ENCODE results near the gene VAT1L.

The VAT1L gene

GRCh38 chr16:77833921-77834634 is 45.7 kb downstream of the VAT1L start:
- no peak for DNase-seq (ENCODE audit: low read depth, low spot score)

DNA sequence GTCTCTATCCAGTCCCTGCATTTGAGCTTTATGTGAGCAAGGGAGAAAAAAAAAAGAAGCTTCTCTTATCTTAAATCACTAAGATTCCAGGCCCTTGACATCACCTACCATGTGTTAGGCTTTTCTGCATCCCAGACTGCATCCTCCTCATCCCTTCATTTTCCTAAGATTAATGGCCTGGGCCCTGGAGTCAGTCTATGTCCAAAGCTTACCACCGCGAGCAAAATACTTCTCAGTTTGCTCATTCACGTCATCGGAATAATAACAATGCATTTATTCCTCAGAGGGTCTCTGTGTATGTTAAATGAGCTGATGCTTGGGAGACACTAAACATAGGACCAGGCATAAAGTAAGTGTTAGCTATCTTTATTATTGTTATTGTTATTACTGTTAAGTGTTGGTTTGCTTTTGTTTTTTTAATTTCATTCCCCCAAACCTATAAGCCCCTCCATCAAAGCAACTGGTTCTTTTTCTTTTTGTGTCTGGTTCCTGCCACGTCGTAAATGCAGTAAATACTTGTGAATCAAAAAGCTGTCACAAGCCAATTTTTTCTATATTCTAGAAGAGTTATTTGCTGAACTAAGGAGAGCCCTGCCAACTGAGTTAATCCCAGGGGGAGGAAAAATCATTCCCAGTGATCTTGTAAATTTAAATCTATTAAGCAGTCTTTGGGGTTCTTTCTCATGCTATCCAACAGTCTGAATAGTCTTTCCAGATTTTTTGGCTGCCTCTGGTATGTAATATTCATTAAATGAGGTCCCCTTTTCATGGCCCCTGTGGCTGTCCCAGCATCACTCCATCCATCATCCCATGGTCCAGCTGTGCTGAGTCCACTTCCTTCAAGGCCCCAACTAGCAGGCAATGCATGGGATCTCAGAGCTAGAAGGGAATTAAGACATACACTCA is 46.5 kb downstream of the VAT1L start:
- no peak for DNase-seq (ENCODE audit: low read depth, low spot score)

DNA sequence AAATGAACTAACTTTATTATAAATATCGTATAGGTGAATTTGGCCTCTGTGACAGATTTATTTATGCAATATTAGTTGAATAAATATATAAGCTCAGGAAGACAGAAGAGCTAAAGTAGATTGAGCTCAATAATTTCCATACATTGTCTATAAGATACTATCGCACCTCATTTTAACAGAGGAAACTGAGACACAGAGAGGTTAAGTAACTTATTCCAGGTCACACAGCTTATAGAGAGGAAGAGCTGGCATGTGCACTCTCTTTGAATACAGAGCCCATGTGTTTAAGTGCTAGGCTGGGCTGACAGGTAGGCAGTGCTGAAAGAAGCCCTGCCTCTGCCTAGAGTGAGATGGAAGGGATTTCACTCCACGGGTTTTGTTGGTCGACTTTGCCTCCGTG is 48.4 kb downstream of the VAT1L start:
- no peak for DNase-seq (ENCODE audit: low read depth, low spot score)

DNA sequence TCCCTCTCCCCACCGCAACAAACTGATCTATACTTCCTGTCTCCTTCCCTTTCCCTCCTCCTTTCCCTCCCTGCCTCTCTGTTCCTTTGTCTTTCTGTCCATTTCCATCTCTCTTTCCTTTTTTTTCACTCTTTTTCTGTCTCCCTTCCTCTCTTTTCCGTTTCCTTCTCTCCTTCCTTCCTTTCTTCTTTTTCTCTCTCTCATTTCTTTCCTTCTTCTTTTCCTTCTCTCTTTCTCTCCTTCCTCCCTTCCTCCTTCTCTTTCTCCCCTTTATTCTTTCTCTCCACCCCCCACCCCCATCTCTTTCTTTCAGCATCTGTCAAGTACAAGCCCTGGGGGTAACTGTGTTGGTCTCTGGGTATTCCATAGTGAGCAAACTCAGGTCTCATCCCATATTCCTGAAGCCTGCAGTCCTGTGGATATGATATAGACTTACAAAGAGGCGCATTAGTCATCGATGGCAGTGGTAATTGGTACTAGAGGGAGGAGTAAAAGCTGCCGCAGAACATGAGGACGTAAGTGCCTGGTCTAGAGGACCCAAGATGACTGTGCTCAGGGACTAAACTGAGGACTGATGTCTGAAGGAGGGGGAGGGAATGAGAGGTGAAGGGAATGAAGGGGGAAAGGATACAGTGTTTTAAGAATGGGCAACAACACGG is 50.4 kb downstream of the VAT1L start:
- DNase-seq (ENCODE audit: low read depth, low spot score) = no peak

GRCh38 chr16:77840093-77840492 is 51.7 kb downstream of the VAT1L start:
- no peak for DNase-seq (ENCODE audit: low read depth, low spot score)

GRCh38 chr16:77840673-77841501 is 52.5 kb downstream of the VAT1L start:
- DNase-seq (ENCODE audit: low read depth, low spot score) = no peak

GRCh38 chr16:77841502-77841763 is 53.1 kb downstream of the VAT1L start:
- no peak for DNase-seq (ENCODE audit: low read depth, low spot score)

- DNase-seq (ENCODE audit: low read depth, low spot score) = no peak
Measured at GRCh38 chr16:77842468-77842867, 54.1 kb downstream of the VAT1L start.

GRCh38 chr16:77843405-77843804 is 55.0 kb downstream of the VAT1L start:
- no peak for DNase-seq (ENCODE audit: low read depth, low spot score)

GRCh38 chr16:77844801-77845200 is 56.4 kb downstream of the VAT1L start:
- DNase-seq (ENCODE audit: low read depth, low spot score) = no peak

- no peak for DNase-seq (ENCODE audit: low read depth, low spot score)
Measured at GRCh38 chr16:77849646-77850258, 61.4 kb downstream of the VAT1L start.

- DNase-seq (ENCODE audit: low read depth, low spot score) = no peak
Measured at GRCh38 chr16:77850636-77851333, 62.4 kb downstream of the VAT1L start.

DNA sequence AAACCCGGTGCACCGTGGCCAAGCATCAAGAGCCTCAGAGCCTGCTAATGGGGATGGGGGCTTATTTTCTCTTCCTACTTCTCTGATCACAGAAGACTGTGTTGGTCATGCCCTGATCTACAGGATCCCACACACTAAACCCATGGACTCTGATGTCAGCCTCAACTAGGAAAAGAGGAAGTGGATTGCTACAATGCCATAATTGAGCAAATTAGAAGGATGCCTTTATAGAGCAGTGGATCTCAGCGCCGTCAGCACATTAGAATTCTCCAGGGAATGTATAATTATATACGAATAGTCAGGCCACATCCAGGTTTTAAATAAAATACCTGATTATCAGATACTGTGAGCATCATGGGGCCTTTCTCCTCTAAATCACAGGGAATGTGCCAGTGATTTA is 64.8 kb downstream of the VAT1L start:
- DNase-seq (ENCODE audit: low read depth, low spot score) = no peak

GRCh38 chr16:77856438-77857160 is 68.2 kb downstream of the VAT1L start:
- no peak for DNase-seq (ENCODE audit: low read depth, low spot score)

GRCh38 chr16:77858060-77858459 is 69.7 kb downstream of the VAT1L start:
- DNase-seq (ENCODE audit: low read depth, low spot score) = no peak

GRCh38 chr16:77859493-77860232 is 71.3 kb downstream of the VAT1L start:
- no peak for DNase-seq (ENCODE audit: low read depth, low spot score)

- no peak for DNase-seq (ENCODE audit: low read depth, low spot score)
Measured at GRCh38 chr16:77860953-77861352, 72.6 kb downstream of the VAT1L start.

DNA sequence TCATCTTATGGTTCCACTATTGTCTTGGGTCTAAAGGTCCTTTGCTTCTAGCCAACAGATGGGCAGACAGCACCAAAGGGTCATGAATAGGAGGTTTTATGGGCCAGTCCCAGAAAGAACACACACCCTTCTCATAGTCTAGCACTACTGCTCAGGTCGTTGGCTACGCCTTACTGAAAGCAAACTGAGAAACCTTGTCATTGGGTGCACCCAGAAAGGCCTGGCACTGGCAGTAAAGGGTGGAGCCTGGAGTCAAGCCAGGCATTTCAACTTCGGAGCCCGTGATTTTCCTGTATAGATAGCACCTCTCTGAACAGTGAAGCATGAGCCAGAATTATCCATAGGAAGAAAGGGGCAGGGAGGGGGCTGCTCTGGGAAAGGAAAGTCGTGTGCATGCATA is 74.9 kb downstream of the VAT1L start:
- no peak for DNase-seq (ENCODE audit: low read depth, low spot score)

GRCh38 chr16:77866752-77867151 is 78.4 kb downstream of the VAT1L start:
- no peak for DNase-seq (ENCODE audit: low read depth, low spot score)
